Prostate gland (tissue), 2 donors: ENCODE data around the gene DLGAP1.

Experiments used
- POLR2AphosphoS5 ChIP-seq: sonication (generic); formaldehyde crosslinking; IDR thresholded peaks from one replicate; pipeline ENCODE4 v1.6.1; 2017; ENCODE audit warnings: antibody characterized with exemption
- TF ChIP-seq, protein P1 (sequence below), 4 experiments: fragments of 200-600 bp in 2 of 4; fragments of 450-650 bp in 2 of 4; sonication (generic) in 2 of 4; IDR thresholded peaks; 1 replicate in 3 of 4; 2 replicates in 1 of 4; pipeline ENCODE4 v1.5.1; 2016 to 2019; ENCODE audit warnings: antibody characterized with exemption in 4 of 4, mild to moderate bottlenecking in 2 of 4, moderate library complexity in 2 of 4

DNA sequence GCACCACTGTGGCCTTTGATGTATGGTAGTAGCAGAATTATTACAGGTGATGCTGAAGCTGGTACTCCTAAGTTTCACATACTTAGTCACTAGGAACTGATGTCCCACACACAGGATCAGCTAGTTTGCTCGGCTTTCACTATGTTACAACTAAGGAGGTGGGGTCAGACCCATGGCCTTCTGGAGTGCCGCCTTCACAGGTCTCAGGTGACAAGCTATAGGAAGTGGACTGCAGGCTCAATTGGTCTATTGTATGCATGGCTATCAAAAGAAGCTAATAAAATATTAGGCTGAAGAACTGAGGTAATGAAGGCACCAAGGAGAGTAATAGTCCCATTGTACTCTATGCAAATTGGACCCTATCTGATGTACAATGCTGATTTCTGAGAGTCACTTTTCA, 170.6 kb downstream of the DLGAP1 start:
- TF ChIP-seq, protein P1, sequence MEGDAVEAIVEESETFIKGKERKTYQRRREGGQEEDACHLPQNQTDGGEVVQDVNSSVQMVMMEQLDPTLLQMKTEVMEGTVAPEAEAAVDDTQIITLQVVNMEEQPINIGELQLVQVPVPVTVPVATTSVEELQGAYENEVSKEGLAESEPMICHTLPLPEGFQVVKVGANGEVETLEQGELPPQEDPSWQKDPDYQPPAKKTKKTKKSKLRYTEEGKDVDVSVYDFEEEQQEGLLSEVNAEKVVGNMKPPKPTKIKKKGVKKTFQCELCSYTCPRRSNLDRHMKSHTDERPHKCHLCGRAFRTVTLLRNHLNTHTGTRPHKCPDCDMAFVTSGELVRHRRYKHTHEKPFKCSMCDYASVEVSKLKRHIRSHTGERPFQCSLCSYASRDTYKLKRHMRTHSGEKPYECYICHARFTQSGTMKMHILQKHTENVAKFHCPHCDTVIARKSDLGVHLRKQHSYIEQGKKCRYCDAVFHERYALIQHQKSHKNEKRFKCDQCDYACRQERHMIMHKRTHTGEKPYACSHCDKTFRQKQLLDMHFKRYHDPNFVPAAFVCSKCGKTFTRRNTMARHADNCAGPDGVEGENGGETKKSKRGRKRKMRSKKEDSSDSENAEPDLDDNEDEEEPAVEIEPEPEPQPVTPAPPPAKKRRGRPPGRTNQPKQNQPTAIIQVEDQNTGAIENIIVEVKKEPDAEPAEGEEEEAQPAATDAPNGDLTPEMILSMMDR (IDR thresholded peaks at IDR 0.05) = no peak
- TF ChIP-seq POLR2AphosphoS5 = no peak
